Stimulated activated CD4-positive, alpha-beta T cell treated with anti-CD3 and anti-CD28 coated beads, Interleukin-4, amount 100 ng/mL, for 48 hours (primary cell): ENCODE measurements around the gene PKNOX2.

Experiments used
- DNase-seq, 2 donors: peaks; one replicate each; pipeline ENCODE4 v3.0.0-alpha.2; 2020; ENCODE audit warnings: low read depth in 2 of 2

The PKNOX2 gene

DNA sequence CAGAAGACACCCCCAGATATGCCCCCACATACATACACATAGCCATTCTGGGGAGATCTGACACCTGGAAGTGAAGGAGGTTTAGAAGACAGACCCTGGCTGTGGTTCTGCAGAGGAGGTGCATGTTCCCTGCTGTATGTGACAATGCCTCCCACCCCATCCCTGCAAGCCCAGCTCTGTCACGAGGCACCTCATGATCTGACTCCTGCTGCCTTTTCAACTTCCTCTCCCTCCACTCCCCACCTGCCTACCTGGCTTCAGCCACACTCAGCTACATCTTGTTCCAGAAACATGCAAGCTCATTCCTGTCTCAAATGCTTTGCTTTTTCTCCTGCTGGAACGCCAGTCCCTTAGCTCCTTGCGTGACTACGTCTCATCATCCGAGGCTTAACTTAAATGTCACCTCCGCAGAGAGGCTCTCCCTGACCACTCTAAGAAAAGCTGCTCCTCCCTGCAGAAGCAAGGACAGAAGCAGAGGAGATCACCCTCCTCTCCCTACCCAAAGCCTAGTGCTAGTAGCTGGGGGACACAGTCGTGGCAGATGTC lies 217.0 kb downstream of the PKNOX2 start:
- DNase-seq, result no peak

DNA sequence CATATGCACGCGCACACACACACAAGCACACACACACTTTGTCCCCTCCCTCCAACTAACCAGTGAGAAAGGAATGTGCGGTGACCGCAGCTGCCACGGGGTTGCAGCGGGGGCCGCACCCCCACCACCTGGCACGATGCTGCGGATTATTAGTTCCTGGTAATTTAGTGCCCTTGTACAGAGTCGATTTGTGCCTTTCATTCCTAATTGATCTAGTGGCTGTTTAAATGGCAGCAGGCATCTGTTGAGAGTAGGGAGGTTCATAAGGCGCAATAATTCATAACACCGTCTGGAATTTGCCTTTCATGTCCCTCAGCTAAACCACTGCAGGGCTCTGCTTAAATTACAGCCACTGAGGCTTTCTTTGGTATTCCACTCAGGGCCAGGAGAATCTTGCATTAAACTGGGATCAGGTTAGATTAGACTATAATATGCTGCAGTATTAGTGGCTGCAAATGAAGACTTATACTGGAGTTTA lies 217.8 kb downstream of the PKNOX2 start:
- DNase-seq, result no peak

DNA sequence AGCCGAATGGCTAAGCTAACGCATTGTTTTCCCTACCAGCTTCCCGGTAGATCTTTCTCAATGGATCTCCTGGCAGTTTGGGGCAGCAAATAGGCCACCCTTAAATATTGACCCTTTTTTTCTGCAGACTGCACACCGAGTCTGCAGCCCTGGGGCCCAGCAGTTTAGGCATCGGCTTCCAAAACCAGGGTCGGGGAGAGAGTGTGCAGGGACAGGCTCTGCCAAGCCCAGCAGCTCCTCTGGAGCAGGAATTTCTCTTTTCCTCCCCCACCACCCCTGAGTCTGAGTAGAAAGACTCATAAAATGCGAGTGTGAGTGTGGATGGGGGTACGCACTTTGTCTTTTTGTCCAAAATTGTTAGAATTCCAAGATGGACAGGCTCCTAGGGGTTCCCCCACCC lies 218.3 kb downstream of the PKNOX2 start:
- DNase-seq, result no peak

DNA sequence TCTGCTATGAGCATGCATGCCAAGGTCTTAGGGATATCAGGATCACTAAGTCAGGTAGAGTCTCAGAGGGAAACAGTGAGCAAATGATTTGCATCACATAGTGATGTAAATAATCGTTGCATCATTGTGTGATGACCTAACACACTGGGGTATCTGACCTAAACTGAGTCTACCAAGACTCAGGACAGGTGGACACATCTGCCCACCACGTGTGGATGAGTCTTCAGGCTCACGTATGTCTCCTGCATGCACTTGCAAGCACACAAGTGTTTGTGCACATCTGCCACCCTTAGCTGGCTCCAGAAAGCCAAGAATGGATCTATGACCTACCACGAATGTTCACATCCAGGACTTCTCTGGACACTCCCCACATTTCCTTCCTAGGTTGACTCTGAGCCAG lies 220.3 kb downstream of the PKNOX2 start:
- DNase-seq, result no peak

DNA sequence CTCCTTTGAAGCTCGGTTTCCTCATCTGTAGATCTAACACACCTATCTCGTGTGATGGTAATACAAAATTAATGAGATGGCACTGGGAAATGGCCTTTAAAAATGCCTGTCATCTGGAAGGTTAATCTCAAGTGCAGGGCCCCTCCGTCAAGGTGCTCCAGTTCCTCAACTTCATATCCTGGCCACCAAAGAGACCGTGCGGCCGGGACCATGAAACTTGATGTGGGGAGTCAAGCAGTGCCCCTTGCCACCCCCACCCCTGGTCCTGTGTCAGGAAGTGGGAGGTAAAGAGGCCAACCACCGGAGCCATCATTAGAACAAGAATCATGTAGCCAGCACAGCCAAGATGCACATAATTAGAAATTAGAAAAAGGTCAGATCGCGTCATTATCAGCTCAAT lies 223.3 kb downstream of the PKNOX2 start:
- DNase-seq, result no peak

DNA sequence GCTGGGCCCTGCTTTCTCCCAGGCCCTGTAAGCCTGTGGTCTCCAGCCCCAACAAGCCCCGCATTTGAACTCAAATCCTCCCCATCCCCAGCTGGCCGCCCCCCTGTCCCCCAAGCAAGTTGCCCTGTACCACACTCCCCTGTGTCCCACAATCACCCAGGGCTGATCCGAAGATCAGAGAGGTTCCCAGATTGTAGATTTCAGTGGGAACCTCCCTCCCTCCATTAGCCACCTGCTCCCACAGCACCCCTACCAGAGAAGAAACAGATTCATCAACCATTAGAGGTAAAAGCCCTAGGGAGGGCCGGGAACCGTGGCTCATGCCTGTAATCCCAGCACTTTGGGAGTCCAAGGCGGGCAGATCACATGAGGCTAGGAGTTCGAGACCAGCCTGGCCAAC lies 224.1 kb downstream of the PKNOX2 start:
- no peak for DNase-seq

DNA sequence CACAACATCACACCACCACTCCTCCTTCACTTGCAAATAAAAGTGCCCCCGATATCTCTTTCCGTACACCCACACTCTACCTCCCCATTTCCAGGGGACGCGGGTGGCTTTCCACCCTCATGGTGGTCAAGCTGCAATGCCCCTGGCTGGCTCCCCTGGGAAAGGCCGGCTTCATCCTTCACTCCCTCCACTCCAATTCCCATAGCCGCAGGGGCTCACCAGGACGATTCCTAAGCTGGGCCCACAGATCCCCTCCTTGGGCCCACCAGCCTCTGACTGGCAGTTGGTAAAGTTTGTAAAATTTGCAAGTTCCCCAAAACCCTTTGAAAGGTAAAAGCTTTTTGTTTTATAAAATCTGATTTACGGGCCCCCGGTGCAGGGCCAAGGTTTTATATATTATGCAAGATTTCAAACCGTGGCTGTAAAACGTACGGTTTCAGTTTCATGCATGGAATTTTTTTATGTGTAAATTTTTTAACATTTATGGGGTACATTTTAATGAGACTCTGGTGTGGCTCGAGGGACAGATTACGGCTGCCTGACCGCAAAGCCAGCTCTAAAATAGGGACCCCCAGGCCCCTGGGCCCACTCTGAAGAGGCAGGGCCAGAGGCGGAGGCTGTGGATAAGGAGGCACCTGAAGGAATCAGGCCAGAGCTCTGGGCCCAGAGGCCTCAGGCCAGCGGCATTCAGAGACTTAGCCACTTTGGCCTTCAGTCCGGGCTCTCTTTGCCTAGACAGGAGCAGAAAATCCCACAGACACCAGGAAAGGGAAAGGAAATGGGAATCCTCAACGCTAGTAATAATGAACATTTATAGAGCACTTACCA lies 225.0 kb downstream of the PKNOX2 start:
- DNase-seq, result no peak

DNA sequence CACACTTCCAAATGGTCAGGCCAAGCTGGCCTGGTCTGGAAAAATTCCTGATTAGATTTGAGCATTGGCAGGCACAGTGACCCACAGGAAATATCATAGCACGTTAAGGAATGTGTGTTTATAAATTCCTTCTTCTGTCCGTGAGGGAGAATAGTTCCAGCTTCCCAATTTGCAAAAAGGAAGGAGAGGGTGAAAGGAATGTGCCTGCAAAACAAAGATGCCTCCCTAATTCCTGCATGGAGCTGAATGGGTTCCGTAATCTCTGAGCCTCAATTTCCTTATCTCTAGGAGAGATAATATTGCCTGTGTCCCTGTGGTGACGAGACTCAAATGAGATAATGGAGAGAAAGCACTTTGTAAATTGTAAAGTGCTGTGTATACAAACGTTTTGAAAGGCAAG lies 226.4 kb downstream of the PKNOX2 start:
- DNase-seq, result no peak

DNA sequence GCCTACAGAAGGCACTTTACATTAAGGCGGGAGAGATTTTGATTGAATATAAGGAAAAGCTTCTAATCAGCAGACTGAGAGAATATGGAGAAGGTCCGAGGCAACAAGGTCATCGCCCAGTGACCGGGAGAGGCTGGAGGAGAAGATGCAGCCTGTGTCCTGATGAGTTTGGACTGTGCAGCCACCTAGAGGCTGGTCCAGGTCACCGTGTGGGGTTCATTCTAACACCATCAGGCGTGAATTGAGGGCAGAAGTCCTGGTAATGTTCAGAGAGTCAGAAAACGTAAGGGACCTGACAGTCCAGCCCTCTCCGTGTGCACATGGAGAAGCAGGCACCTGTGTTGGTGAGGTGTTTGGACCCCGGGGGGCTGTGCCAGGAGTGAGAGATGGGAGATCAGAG lies 228.8 kb downstream of the PKNOX2 start:
- no peak for DNase-seq

DNA sequence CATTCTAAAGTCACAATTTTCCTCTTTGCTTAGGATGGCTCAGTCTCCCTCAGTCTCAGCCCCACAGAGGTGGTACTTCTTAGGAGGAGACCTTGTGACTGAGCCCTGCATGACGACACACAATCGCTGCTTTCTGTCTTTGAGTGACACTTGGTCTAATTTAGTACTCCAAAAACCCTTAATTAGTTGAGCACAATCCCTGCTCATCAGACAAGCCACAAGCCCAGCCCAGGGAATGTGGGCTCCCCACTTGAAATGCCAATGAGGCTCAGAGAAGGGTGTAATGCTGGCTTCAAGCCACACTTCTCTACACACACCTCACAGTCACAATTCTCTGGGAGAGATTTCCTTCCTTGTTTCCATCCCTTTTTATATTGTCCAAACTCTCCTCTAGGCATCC lies 229.7 kb downstream of the PKNOX2 start:
- DNase-seq, result no peak

DNA sequence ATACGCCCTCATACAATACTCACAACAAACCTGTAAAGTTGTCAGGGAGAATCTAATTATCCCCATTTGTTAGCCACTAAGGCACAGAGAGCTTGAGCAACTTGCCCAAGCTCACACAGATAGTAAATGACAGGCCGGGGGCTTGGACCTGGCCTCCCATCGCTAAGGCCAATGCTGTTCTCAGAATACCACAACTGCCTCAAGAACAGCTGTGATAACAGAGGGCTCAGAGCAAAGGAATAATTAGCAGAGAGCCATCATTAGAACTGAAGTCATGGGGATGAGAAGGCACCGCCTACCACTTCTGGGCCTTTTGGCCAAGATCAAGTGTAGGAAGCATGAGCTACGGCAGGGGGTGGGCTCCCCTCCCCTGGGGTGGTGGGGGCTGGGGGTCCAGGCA lies 232.9 kb downstream of the PKNOX2 start:
- no peak for DNase-seq

DNA sequence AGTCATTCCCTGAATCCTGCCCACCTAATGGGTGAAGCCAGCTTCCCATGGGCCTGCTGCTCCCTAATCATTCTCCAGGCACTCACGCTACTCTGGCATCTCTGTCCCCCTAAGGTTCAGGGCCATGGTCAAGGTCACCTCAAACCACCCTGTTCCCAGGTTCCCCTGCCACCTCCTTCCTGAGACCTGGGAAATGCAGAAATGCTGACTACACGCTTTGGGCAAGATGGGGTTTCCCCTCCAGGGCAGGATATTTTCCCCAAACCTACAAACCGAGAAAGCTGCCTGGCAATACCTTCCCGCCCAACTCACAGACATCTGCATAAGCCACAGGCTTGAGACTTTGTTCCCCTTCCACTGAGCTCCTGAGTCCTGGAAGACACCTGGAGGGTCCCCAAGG lies 233.9 kb downstream of the PKNOX2 start:
- DNase-seq, result no peak

DNA sequence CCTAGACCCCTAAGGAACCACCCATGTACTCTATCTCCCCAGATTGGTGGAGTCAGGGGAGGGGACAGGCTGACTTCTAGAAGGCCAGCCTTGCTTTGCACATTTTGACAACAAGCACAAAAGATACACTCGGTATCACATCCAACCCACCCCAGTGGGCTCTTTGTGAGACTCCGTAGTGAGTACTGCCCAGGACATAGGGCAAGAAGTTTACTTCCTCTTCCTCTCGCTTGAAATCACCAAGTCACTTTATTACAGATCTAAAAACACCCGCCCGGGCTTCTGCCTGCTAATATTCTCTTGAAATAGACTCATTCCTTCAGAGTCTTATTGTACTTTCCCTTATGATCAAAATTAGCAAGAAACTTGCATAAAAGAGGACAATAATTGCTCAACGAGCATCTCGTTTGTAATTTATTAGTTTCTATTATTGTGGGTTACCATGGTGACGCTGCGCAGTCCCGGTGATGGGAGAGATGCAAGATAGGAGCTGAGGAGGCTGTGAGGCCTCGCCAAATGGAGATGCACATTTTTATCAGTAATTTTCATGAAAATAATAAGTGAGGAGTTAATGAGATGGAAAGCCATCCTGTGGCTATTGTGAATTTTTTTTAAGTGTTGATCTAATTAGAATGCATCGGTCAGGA lies 234.6 kb downstream of the PKNOX2 start:
- no peak for DNase-seq

DNA sequence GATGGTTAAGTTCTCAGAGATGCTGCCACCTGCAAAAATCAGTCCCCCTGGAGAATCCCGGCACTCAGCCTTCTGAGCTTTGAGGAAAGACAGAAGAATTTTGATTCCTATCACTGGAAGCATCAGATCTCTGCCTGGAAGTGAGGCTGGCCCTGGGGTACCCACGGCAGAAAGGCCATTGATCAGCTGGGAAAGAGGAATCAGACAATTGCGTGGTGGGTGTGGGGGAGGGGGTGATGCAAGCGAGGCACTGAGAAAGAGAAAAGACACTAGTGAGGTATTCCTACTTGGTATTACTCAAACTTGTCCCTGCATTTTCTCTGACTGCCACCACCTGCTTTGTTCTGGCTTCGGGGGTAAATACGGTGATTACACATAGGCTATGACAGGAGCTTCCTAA lies 235.4 kb downstream of the PKNOX2 start:
- no peak for DNase-seq

DNA sequence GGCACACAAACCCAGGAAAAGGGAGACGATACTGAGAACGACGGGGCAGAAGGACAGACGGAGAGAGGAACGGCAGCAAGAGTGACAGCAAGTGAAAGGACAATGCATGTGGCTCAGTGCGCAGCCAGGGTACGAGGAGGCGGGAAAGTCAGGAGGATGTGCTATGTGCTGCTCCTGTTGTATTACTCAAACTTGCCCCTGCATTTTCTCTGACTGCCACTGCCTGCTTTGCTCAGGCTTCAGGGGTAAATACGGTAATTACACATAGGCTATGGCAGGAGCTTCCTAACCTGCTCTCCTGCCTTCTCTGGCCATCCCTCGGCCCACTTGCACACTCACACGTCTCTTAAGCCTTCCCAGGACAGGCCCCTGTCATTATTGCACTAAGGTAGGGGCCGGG lies 236.7 kb downstream of the PKNOX2 start:
- DNase-seq, result no peak

DNA sequence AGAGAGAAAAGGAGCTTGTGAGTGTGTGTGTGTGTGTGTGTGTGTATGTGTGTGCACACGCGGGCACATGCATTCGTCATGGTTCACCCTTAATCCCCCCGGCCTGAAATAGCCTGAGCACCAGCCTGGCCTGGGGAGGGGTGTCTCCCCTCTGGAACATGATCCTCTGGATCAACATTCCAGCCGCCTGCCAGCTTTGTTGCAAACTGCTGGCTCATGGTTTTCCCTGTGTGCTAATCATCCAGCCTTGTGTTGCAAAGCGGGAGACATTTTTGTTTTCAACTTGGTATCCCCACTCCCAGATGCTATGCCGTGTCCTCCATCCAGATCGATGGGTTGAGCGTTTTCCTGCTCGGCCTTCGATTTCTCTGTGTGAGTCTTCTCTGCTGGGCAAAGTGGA lies 237.2 kb downstream of the PKNOX2 start:
- no peak for DNase-seq

DNA sequence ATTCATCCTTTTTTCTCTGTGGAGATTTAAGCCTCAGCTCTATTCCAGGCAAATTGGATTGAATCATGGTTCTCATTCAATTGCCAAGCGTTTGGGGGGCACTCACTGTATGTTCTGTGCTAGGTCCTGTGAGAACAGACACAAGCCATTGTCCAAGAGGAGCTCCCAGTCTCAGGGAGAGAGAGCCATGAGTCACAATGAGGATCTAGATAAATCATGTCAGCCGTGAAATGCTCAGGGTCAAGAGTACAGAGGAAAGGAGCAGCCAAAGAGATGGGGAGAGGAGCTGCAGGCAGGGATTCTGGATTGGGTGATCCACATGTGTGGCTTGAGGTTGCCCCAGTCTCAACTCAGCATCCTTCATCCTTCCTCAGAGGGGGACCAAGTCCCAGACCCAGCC lies 237.9 kb downstream of the PKNOX2 start:
- no peak for DNase-seq

DNA sequence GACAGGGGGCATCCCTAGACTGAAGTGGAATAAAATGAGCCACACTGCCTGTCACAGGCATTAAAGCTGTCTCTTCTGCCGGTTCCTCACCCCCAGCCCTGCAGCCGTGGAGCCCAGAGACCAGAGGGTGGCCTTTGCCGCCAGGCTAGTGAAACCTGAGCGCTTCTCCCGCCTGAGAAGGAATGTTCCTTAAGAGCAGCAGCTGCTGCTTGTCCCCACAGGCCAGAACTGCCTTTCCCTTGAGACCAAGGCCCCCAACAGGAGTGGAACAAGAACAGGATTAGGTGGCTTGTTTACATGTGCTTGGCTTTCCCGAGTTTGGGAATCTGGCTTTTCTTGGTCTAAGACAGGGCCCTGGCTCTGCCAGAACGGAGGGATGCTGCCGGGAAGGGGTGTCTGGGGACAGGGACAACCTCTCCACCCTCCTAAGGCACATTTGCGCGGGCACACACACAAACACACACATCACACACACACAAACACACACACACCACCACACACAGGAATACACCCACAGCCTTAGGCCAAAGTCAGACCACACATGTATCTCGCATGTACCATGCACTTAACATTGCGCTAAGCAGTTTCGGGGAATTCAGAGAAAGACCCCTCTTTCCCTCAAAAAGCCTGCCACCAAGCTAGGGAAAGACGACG lies 239.7 kb downstream of the PKNOX2 start:
- DNase-seq, result no peak

DNA sequence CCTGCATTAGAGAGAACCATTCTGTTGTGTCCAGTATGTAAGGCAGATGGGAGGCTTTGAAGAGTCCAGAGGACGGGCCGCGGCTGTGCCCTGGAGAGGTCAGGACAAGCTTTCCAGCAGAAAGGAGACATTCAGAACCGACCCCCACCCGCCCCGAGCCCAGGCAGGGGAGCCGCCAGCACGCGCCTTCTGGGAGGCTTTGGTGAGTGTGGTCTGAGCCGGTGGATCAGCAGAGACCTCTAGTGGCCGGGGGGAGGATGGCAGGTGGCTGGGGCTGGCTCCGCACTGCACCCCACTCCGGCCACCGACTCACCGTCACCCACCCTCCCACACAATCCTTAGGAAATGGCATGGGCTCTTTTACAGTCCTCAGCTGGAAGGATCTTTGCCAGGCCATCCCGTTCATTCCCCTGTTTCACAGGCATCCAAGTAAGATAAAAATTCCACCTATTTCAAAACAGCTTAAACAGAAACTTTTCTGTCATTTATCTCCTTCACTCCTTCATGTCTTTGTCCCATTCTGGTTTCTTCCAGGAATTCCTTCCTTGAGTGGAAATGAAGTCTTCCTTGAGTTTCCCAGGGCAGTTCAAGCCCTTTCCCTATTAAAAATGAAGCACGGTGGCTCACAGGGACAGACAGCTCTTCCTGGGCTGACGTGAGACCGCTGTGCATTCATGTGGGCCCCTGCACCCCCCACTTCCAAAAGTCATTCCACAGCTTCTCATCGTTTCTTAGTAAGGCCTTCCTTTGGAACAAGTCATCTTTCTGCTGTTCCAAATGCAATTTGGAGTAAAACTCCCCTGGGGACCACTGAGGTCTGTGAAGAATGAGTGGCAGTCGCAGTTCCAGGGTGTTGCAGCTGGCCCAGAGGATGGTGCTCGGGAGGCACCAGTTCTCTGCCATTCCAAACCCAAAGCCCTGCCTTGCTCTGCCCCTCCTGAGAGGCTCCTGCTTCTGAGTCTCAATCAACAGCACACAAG lies 240.6 kb downstream of the PKNOX2 start:
- peak; percentile 59 to 73 for DNase-seq

DNA sequence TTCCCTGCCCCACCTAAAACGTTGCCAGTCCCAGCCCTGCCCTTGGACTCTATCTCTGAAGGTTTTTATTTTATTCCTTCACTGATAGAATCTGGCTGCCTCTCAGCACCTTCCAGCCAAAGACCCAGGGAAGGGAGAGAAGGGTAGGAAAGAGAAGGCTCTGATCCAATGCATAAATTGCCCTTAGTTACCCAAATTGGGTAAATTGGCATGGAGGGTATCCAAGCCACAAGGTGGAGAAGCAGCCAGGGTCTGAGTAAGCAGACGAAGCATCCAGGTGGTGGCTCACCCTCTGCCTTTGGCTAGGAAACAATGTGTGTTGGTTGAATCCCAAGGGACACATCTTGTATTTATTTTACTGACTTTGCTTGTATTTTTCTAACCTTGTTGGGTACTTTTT lies 242.5 kb downstream of the PKNOX2 start:
- DNase-seq, result no peak

DNA sequence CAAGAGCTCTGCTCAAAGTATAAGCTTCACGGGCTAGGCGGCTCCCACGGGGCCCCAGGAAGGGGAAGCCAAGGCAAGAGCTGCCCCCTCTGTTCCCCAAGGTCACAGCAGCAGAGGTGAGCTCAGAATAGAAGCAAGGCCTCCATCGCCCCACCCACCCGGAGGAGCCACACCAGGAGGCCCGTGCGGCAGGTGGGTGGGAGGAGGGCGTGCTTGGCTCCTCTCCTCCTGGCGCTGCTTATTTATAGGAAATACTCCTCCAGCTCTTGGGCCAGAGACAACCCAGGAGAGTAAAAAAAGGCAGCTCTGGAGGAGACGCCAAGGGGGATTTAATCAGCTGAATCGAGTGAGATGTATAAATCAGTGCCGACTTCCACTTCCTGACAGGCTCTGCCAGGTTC lies 243.8 kb downstream of the PKNOX2 start:
- no peak for DNase-seq
